WTC11 (cell line): ENCODE measurements around the gene EHD2. TPM values are rescaled to one million over a fixed set of nuclear protein-coding genes. Genes with fewer than 3 reads are reported as not detected.
A peak's percentile ranks its signal among the peaks of the same experiment; 100 is the strongest.
"Not testable (repeated sequence)": the region's sequence is repeated elsewhere in the genome, so short reads cannot be mapped to it uniquely, and the experiment has no call there.

Source experiments
- ATAC-seq: fragments of 200-7000 bp; cut with Tn5 transposase; 2 replicates; pipeline ENCODE4 v1.10.0; 2021; ENCODE audit warnings: mild to moderate bottlenecking, moderate library complexity
- CTCF ChIA-PET: fragments of 300-600 bp; sonication (Branson Sonifier 250); formaldehyde crosslinking; loops from one replicate; lab custom pipeline; 2021; ENCODE audit warnings: antibody characterized with exemption; lab: Charles Lee
- POLR2A ChIA-PET: fragments of 350-600 bp; sonication (Branson Sonifier 250); formaldehyde crosslinking; loops from one replicate; lab custom pipeline; 2021; ENCODE audit warnings: antibody characterized with exemption; lab: Charles Lee
- DNase-seq: peaks from one replicate; pipeline ENCODE4 v3.0.0; 2021; ENCODE audit warnings: low spot score
- H3K27ac Mint-ChIP-seq: 2 replicates; pipeline ENCODE4 v1.8.0; 2021; ENCODE audit warnings: mixed read lengths
- H3K27me3 Mint-ChIP-seq: 2 replicates; pipeline ENCODE4 v1.8.0; 2021; ENCODE audit warnings: low read depth, mild to moderate bottlenecking, moderate library complexity, mixed read lengths
- H3K36me3 Mint-ChIP-seq: 2 replicates; pipeline ENCODE4 v1.8.0; 2021; ENCODE audit warnings: mixed read lengths
- H3K4me1 Mint-ChIP-seq: 2 replicates; pipeline ENCODE4 v1.8.0; 2022; ENCODE audit warnings: mixed read lengths
- H3K4me3 Mint-ChIP-seq: 2 replicates; pipeline ENCODE4 v1.8.0; 2021; ENCODE audit warnings: mild to moderate bottlenecking, moderate library complexity, mixed read lengths
- H3K9me3 Mint-ChIP-seq: 2 replicates; pipeline ENCODE4 v1.8.0; 2021; ENCODE audit warnings: mixed read lengths
- AR ChIP-seq: fragments of 250-450 bp; sonication (Bioruptor Pico); IDR thresholded peaks from 2 replicates; pipeline ENCODE4 v1.9.0; 2021; ENCODE audit warnings: mild to moderate bottlenecking
- E2F1 ChIP-seq: sonication (generic); formaldehyde crosslinking; IDR thresholded peaks from 2 replicates; pipeline ENCODE4 v1.8.0; 2022; ENCODE audit warnings: mild to moderate bottlenecking, missing genetic modification reagents
- ERG ChIP-seq: fragments of 250-450 bp; sonication (Bioruptor Pico); IDR thresholded peaks from 2 replicates; pipeline ENCODE4 v1.8.0; 2021; ENCODE audit warnings: mild to moderate bottlenecking
- ETV6 ChIP-seq: sonication (generic); formaldehyde crosslinking; IDR thresholded peaks from 2 replicates; pipeline ENCODE4 v1.8.1; 2022; ENCODE audit warnings: mild to moderate bottlenecking, missing genetic modification reagents
- FOXP4 ChIP-seq: sonication (generic); formaldehyde crosslinking; IDR thresholded peaks from 2 replicates; pipeline ENCODE4 v1.8.0; 2022; ENCODE audit warnings: mild to moderate bottlenecking, missing genetic modification reagents
- GTF2I ChIP-seq: fragments of 250-450 bp; sonication (Bioruptor Pico); conservative IDR thresholded peaks from 2 replicates; pipeline ENCODE4 v1.4.0; 2021; ENCODE audit warnings: mild to moderate bottlenecking
- KAT7 ChIP-seq: sonication (generic); formaldehyde crosslinking; IDR thresholded peaks from 2 replicates; pipeline ENCODE4 v1.8.1; 2023; ENCODE audit warnings: missing genetic modification reagents, mild to moderate bottlenecking, borderline replicate concordance
- NFE2L1 ChIP-seq: sonication (generic); formaldehyde crosslinking; IDR thresholded peaks from 2 replicates; pipeline ENCODE4 v1.8.1; 2023; ENCODE audit warnings: missing genetic modification reagents
- NFYB ChIP-seq: sonication (generic); formaldehyde crosslinking; conservative IDR thresholded peaks from 2 replicates; pipeline ENCODE4 v1.8.0; 2022; ENCODE audit warnings: low read depth, missing genetic modification reagents
- NR2C2 ChIP-seq: sonication (generic); formaldehyde crosslinking; IDR thresholded peaks from 2 replicates; pipeline ENCODE4 v1.8.0; 2022; ENCODE audit warnings: mild to moderate bottlenecking, missing genetic modification reagents
- ZBTB43 ChIP-seq: sonication (generic); formaldehyde crosslinking; IDR thresholded peaks from 2 replicates; pipeline ENCODE4 v1.8.1; 2023; ENCODE audit warnings: mild to moderate bottlenecking, missing genetic modification reagents
- ZNF219 ChIP-seq: sonication (generic); formaldehyde crosslinking; IDR thresholded peaks from 2 replicates; pipeline ENCODE4 v1.8.0; 2023; ENCODE audit warnings: missing genetic modification reagents, mild to moderate bottlenecking, borderline replicate concordance
- ZNF317 ChIP-seq: sonication (generic); formaldehyde crosslinking; IDR thresholded peaks from 2 replicates; pipeline ENCODE4 v1.8.1; 2023; ENCODE audit warnings: low read depth, mild to moderate bottlenecking, moderate library complexity, missing genetic modification reagents, borderline replicate concordance
- total RNA-seq: library from RNA; stranded (reverse); gene quantifications from 3 replicates; pipeline ENCODE4 v1.2.3, GENCODE V29; 2021
- TF ChIP-seq, protein P1 (sequence below): sonication (generic); formaldehyde crosslinking; IDR thresholded peaks from 2 replicates; pipeline ENCODE4 v1.8.1; 2022; ENCODE audit warnings: mild to moderate bottlenecking, moderate library complexity, missing genetic modification reagents

The EHD2 gene
- total RNA-seq, 1 experiment from 2014 or later, result 11.8 TPM

DNA sequence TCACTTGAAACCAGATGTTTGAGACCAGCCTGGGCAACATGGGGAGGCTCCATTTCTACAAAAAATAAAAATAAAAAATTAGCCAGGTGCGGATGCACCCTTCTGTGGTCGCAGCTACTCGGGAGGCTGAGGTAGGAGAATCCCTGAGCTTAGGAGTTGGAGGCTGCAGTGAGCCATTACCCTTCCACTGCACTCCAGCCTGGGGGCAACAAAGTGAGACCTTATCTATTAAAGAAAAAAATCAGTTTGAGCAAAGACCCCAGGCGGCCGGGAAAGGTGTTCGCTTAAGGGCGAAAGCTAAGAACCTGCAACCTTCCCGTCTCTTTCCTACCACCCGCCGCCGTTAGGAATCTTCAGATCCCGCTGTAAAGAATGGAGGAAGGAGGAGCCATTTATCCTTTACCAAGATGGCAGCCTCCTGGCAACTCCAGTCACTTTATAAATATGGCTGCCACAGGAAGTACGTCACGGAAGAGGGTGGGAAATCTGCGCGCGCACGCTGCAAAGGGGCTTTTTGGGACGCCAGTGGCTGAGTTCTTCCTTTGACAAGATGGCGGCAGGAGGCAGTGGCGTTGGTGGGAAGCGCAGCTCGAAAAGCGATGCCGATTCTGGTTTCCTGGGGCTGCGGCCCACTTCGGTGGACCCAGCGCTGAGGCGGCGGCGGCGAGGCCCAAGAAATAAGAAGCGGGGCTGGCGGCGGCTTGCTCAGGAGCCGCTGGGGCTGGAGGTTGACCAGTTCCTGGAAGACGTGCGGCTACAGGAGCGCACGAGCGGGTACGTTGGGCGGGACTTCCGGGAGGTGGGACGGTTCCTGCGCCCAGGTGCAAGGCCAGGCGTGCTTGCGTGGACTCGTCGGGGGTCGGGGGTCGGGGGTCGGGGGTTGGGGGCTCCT, 32.0 kb downstream of the EHD2 start, which contains the start of gene NOP53 (continued):
- no peak for TF ChIP-seq E2F1 (CRISPR knock-in tag)
- TF ChIP-seq, protein P1, sequence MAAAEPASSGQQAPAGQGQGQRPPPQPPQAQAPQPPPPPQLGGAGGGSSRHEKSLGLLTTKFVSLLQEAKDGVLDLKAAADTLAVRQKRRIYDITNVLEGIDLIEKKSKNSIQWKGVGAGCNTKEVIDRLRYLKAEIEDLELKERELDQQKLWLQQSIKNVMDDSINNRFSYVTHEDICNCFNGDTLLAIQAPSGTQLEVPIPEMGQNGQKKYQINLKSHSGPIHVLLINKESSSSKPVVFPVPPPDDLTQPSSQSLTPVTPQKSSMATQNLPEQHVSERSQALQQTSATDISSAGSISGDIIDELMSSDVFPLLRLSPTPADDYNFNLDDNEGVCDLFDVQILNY (CRISPR knock-in tag), result no peak
- TF ChIP-seq, all 79 proteins: peak for 17

GRCh38 chr19:47746129-47746528, 32.9 kb downstream of the EHD2 start:
- Mint-ChIP-seq H3K4me1 (peaks cover 13% of the 10 kb centered on the region), H3K36me3 (peaks cover 30% of the 10 kb centered on the region), H3K4me3 (peak overlapping the region; percentile 97)
- POLR2A ChIA-PET, result interaction anchor here (0.6 kb wide), 1 partner anchor 1863 kb away, joined by 3 read pairs; no protein-coding TSS in a partner anchor
- not testable (repeated sequence) for ATAC-seq, H3K27me3 Mint-ChIP-seq, H3K27ac Mint-ChIP-seq, H3K9me3 Mint-ChIP-seq, DNase-seq
- CTCF ChIA-PET, result interaction anchor here (0.8 to 4.5 kb wide), 5 partner anchors 20 to 103 kb away, joined by 3 to 47 read pairs (median 12); partner anchors contain the start of gene EHD2

DNA sequence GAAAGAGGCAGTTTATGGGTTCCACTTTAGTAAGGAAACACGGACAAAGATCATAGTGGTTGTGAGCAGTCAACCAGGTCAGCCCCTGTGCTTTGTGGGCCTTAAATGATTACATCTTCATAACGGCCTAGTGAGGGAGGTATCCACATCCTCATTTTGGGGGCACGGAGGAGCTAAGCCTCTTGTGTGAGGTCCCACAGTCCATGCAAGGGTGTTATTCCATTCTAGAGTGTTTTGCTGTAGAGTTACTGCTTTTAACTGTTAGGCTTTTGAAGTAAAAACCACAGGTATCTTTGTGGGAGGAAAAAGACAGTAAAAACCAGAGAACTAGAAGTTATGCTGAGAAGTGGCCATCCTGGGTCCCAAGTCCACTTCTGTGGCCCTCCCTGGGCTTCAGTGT, 36.1 kb downstream of the EHD2 start:
- Mint-ChIP-seq H3K4me3 (no peak overlapping the region), H3K27me3 (no peaks in the 10 kb centered on the region; the same call in 1 of the 2 replicates), H3K36me3 (peaks cover 56% of the 10 kb centered on the region), H3K27ac (no peak overlapping the region), H3K4me1 (peaks cover 5% of the 10 kb centered on the region), H3K9me3 (no peaks in the 10 kb centered on the region)
- ChIA-PET POLR2A (no interaction called here), CTCF (interaction anchor here (1.2 kb wide), 1 partner anchor 16 kb away, joined by 4 read pairs; no protein-coding TSS in a partner anchor)
- TF ChIP-seq NFYB (CRISPR knock-in tag) (no peak), FOXP4 (CRISPR knock-in tag) (no peak), AR (CRISPR knock-in tag) (no peak), NR2C2 (no peak), ZNF219 (CRISPR knock-in tag) (no peak), ERG (no peak), GTF2I (CRISPR knock-in tag) (no peak), NFE2L1 (CRISPR knock-in tag) (no peak), ZBTB43 (no peak), KAT7 (no peak), ETV6 (CRISPR knock-in tag) (no peak), ZNF317 (no peak)
- DNase-seq (no peak), ATAC-seq (no peak)
